GM12878 (cell line): ENCODE data around the gene KLHL22. TPM values are rescaled to one million over a fixed set of nuclear protein-coding genes. Genes with fewer than 3 reads are reported as not detected.

ENCODE experiments used
- ATAC-seq: fragments of 200-7000 bp; cut with Tn5 transposase; 3 replicates; pipeline ENCODE4 v1.9.1; 2020; ENCODE audit warnings: mild to moderate bottlenecking, moderate library complexity
- BruUV-seq: library from RNA; stranded (reverse); fragments of 400-500 nt; replicated peaks from 2 replicates; lab custom pipeline; 2021; lab: Mats Ljungman, UMichigan
- CTCF ChIA-PET: fragments of 300-600 bp; sonication (Branson Sonifier 250); formaldehyde crosslinking; extraction: SDS; loops from one replicate; lab custom pipeline; 2021; ENCODE audit warnings: inconsistent platforms; lab: Yijun Ruan, JAX
- POLR2A ChIA-PET: fragments of 350-600 bp; formaldehyde crosslinking; extraction: SDS; loops from one replicate; lab custom pipeline; 2021; ENCODE audit warnings: inconsistent platforms; lab: Charles Lee
- RAD21 ChIA-PET: fragments of 300-600 bp; sonication (Branson Sonifier 250); formaldehyde crosslinking; loops from one replicate; lab custom pipeline; 2023; ENCODE audit warnings: antibody characterized with exemption; ENCODE audit not compliant: unreplicated experiment; lab: Charles Lee
- SMC1A ChIA-PET: fragments of 300-600 bp; sonication (Branson Sonifier 250); formaldehyde crosslinking; loops from one replicate; lab custom pipeline; 2023; ENCODE audit not compliant: unreplicated experiment, uncharacterized antibody; lab: Charles Lee
- DNase-seq: peaks from one replicate; pipeline ENCODE4 v3.0.0-alpha.2; 2011; ENCODE audit warnings: low read depth, low spot score
- FAIRE-seq: peaks from 3 replicates; lab custom pipeline; 2011; peaks lifted over from hg19 to GRCh38; lab: Jason Lieb, UNC
- H2AFZ ChIP-seq: 2 replicates; pipeline ENCODE4 v1.6.0; 2011; ENCODE audit warnings: low read depth, low read length, control low read depth; ENCODE audit not compliant: control insufficient read depth
- H3K27ac ChIP-seq: 2 replicates; pipeline ENCODE4 v1.5.1; 2011; ENCODE audit warnings: control low read depth; ENCODE audit not compliant: control insufficient read depth, insufficient read depth
- H3K27me3 ChIP-seq, 2 experiments: replicated peaks in 1 of 2; 2 replicates each; pipeline versions ENCODE4 v1.6.0 to v1.6.1; 2011; ENCODE audit warnings: low read length in 1 of 2; ENCODE audit not compliant: control insufficient read depth in 2 of 2, insufficient read depth in 2 of 2
- H3K36me3 ChIP-seq, 2 experiments: 2 replicates each; pipeline ENCODE4 v1.5.1; 2011; ENCODE audit warnings: low read length in 1 of 2; ENCODE audit not compliant: control insufficient read depth in 2 of 2, insufficient read depth in 2 of 2
- H3K4me1 ChIP-seq: 2 replicates; pipeline ENCODE4 v1.6.1; 2011; ENCODE audit warnings: mild to moderate bottlenecking, low read length, moderate library complexity, mixed read lengths; ENCODE audit not compliant: control insufficient read depth, insufficient read depth
- H3K4me2 ChIP-seq: 2 replicates; pipeline ENCODE4 v1.6.0; 2011; ENCODE audit warnings: control low read depth; ENCODE audit not compliant: control insufficient read depth, insufficient read depth
- H3K4me3 ChIP-seq: fragments of 200-600 bp; sonication (generic); 2 replicates; pipeline ENCODE4 v1.5.1; 2016
- H3K79me2 ChIP-seq: 2 replicates; pipeline ENCODE4 v1.6.0; 2011; ENCODE audit warnings: low read length; ENCODE audit not compliant: control insufficient read depth, insufficient read depth
- H3K9ac ChIP-seq: 2 replicates; pipeline ENCODE4 v1.8.0; 2011; ENCODE audit warnings: low read length, control low read depth, mixed read lengths; ENCODE audit not compliant: control insufficient read depth, insufficient read depth
- H3K9me3 ChIP-seq: replicated peaks from 3 replicates; pipeline ENCODE4 v1.5.1; 2011; ENCODE audit warnings: mild to moderate bottlenecking, low read length; ENCODE audit not compliant: control insufficient read depth, insufficient read depth
- H4K20me1 ChIP-seq: 2 replicates; pipeline ENCODE4 v1.6.0; 2011; ENCODE audit not compliant: control insufficient read depth, insufficient read depth
- ATF7 ChIP-seq: fragments of 450-650 bp; IDR thresholded peaks from 2 replicates; pipeline ENCODE4 v1.6.1; 2016; ENCODE audit warnings: low read depth, mild to moderate bottlenecking
- BACH1 ChIP-seq: fragments of 450-650 bp; IDR thresholded peaks from 2 replicates; pipeline ENCODE4 v1.6.1; 2017; ENCODE audit warnings: mild to moderate bottlenecking, borderline replicate concordance
- CBX3 ChIP-seq: fragments of 200-600 bp; sonication (generic); IDR thresholded peaks from 2 replicates; pipeline ENCODE4 v1.6.1; 2016; ENCODE audit warnings: low read depth, borderline replicate concordance
- DPF2 ChIP-seq: fragments of 450-650 bp; IDR thresholded peaks from 2 replicates; pipeline ENCODE4 v1.6.1; 2017; ENCODE audit warnings: mild to moderate bottlenecking
- EZH2 ChIP-seq: IDR thresholded peaks from 2 replicates; pipeline ENCODE4 v1.6.1; 2012; ENCODE audit warnings: low read depth, mild to moderate bottlenecking, control low read depth, inconsistent platforms, low read length, borderline replicate concordance; ENCODE audit not compliant: control insufficient read depth
- GABPA ChIP-seq: IDR thresholded peaks from 2 replicates; pipeline ENCODE4 v1.6.1; 2014; ENCODE audit warnings: antibody characterized with exemption, low read depth, mild to moderate bottlenecking, inconsistent platforms
- IRF4 ChIP-seq: IDR thresholded peaks from 2 replicates; pipeline ENCODE4 v1.6.1; 2011; ENCODE audit warnings: low read depth, low read length
- KLF5 ChIP-seq: fragments of 450-650 bp; IDR thresholded peaks from 2 replicates; pipeline ENCODE4 v1.6.1; 2014; ENCODE audit warnings: mild to moderate bottlenecking; ENCODE audit not compliant: partially characterized antibody
- MEF2B ChIP-seq: fragments of 450-650 bp; IDR thresholded peaks from 2 replicates; pipeline ENCODE4 v1.6.1; 2018; ENCODE audit warnings: mild to moderate bottlenecking, moderate library complexity; ENCODE audit not compliant: partially characterized antibody, poor library complexity, severe bottlenecking
- NFIC ChIP-seq: IDR thresholded peaks from 2 replicates; pipeline ENCODE4 v1.6.1; 2012; ENCODE audit warnings: low read depth, mild to moderate bottlenecking, inconsistent platforms, low read length, moderate library complexity
- RELA ChIP-seq: fragments of 450-650 bp; IDR thresholded peaks from 2 replicates; pipeline ENCODE4 v1.8.0; 2014; ENCODE audit warnings: borderline replicate concordance; ENCODE audit not compliant: partially characterized antibody
- SIX5 ChIP-seq: IDR thresholded peaks from 2 replicates; pipeline ENCODE4 v1.6.1; 2011; ENCODE audit warnings: mild to moderate bottlenecking, low read depth, low read length, moderate library complexity; ENCODE audit not compliant: severe bottlenecking
- SMAD1 ChIP-seq: fragments of 450-650 bp; IDR thresholded peaks from 2 replicates; pipeline ENCODE4 v1.6.1; 2018; ENCODE audit warnings: mild to moderate bottlenecking, low read depth; ENCODE audit not compliant: partially characterized antibody
- SMAD5 ChIP-seq: IDR thresholded peaks from 2 replicates; pipeline ENCODE4 v1.6.1; 2016; ENCODE audit warnings: antibody characterized with exemption, low read depth
- SMARCA5 ChIP-seq: fragments of 450-650 bp; IDR thresholded peaks from 2 replicates; pipeline ENCODE4 v1.6.1; 2017; ENCODE audit warnings: mild to moderate bottlenecking
- SMC3 ChIP-seq: IDR thresholded peaks from 2 replicates; pipeline ENCODE4 v1.6.1; 2011; ENCODE audit warnings: low read length, improper control_type of control experiment, borderline replicate concordance
- TCF3 ChIP-seq: IDR thresholded peaks from 2 replicates; pipeline ENCODE4 v1.6.1; 2012; ENCODE audit warnings: low read depth, mild to moderate bottlenecking, low read length, borderline replicate concordance; ENCODE audit not compliant: insufficient read depth
- TCF7 ChIP-seq: IDR thresholded peaks from 2 replicates; pipeline ENCODE4 v1.6.1; 2014; ENCODE audit warnings: antibody characterized with exemption, borderline replicate concordance
- YBX1 ChIP-seq: fragments of 450-650 bp; IDR thresholded peaks from 2 replicates; pipeline ENCODE4 v1.6.1; 2016; ENCODE audit warnings: antibody characterized with exemption
- ZNF274 ChIP-seq: IDR thresholded peaks from one replicate; pipeline ENCODE4 v1.8.0; 2011; ENCODE audit not compliant: insufficient read length, insufficient read depth
- WGBS: methylation state at CpG from one replicate; pipeline ENCODE4 v1.1.6; 2016; ENCODE audit warnings: low lambda C conversion rate; ENCODE audit not compliant: insufficient replicate concordance, insufficient coverage; ENCODE audit errors: missing lambda C conversion rate; 5-methylcytosine and 5-hydroxymethylcytosine counted together
- in situ Hi-C: fragments of 300-500 bp; cut with MboI; formaldehyde crosslinking; loops from 9 replicates; pipeline ENCODE4 v1.14.3; 2018; ENCODE audit warnings: mixed read lengths
- intact Hi-C: fragments of 100-400 bp; cut with micrococcal nuclease; formaldehyde crosslinking; loops from one replicate; pipeline ENCODE4 v1.14.2; 2022; ENCODE audit not compliant: unreplicated experiment
- polyA plus RNA-seq, 11 experiments: library from polyadenylated mRNA; depleted of rRNA in 4 of 11; unstranded in 6 of 11; stranded (reverse) in 5 of 11; fragments of >200 nt; fragmentation: Nextera tagmentation in 4 of 11; fragmentation: Illumina TruSeq in 1 of 11; extraction: Ambion mirVana in 4 of 11; extraction: Trizol in 1 of 11; gene quantifications; 1 replicate in 1 of 11; 2 replicates in 10 of 11; pipeline versions ENCODE4 v1.2.1 to v1.2.3, GENCODE V29; 2011 to 2016; ENCODE audit warnings: inconsistent platforms in 2 of 11, missing spikeins in 2 of 11, low read depth in 1 of 11
- total RNA-seq, 4 experiments: library from RNA; depleted of rRNA in 3 of 4; stranded (reverse); fragments of >200 nt in 3 of 4; fragmentation: Illumina TruSeq in 1 of 4; extraction: Trizol in 1 of 4; gene quantifications; 2 replicates each; pipeline versions ENCODE4 v1.2.1 to v1.2.3, GENCODE V29; 2013 to 2021

The KLHL22 gene
- total and polyA plus RNA-seq, 10 of the 15 experiments (the other 5 are each of a cell fraction or from before 2014, with no cell fraction given), result 0.06 to 22.1 (median 14.2) TPM

DNA sequence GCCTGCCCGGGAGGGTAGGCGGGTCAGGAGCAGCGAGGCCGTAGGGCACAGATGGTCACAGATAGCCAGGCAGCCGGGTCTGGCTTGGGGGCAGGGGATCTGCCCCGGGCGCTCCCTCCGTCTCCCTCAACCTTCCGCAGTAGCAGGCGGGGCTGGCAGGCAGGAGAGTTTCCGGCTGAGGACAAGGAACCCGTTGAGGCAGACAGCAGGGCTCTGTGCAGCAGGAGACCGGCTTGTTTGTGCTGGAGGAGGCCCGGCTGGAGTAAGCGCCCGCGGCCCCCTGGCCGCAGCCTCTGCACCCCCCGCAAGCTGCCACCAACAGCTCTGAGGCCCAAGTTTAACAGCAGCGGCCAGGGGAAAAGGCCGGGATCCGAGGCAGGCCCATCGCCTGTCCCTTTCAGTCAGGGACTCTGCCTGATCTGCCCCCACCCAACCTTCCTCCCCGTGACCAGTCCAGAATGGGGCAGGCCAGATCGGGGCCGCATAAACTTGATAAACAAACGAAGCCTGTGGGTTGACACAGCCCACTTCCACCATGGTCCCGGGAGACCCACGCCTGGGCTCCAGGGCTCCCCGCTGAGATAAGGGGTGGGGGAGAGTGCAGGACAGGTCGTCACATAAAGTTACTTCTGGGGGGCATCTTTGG lies 71.6 kb downstream of the KLHL22 start:
- TF ChIP-seq KLF5 (no peak), YBX1 (no peak), ATF7 (no peak), GABPA (no peak), ZNF274 (no peak), SMC3 (no peak), MEF2B (no peak), CBX3 (no peak), EZH2 (no peak), NFIC (no peak), BACH1 (no peak), SMAD5 (no peak), SMAD1 (no peak), TCF3 (no peak), SIX5 (no peak), RELA (no peak), SMARCA5 (no peak), IRF4 (no peak), TCF7 (no peak), DPF2 (no peak)
- Histone ChIP-seq H2AFZ (no peak overlapping the region), H3K9me3 (no peaks in the 10 kb centered on the region; the same call in 2 of the 3 replicates), H3K4me3 (no peak overlapping the region), H3K27me3 (peaks cover 0 to 9% of the 10 kb centered on the region in 2 experiments; a peak in 3 of 4 replicates), H4K20me1 (no peaks in the 10 kb centered on the region), H3K36me3 (no peaks in the 10 kb centered on the region), H3K27ac (no peak overlapping the region), H3K79me2 (no peaks in the 10 kb centered on the region), H3K9ac (no peak overlapping the region), H3K4me2 (no peak overlapping the region), H3K4me1 (peaks cover 2% of the 10 kb centered on the region; the same call in 1 of the 2 replicates)
- FAIRE-seq (no peak), DNase-seq (no peak), ATAC-seq (no peak)
- RAD21 ChIA-PET, result no interaction called here
- POLR2A ChIA-PET, result no interaction called here
- intact Hi-C loops (no loop called here), in situ Hi-C loops (loop anchor here (5.0 kb wide), 2 partner anchors 33 to 68 kb away; no protein-coding TSS in a partner anchor)
- CTCF ChIA-PET, result no interaction called here
- SMC1A ChIA-PET, result no interaction called here
- WGBS, result 39% methylated on average over 28 of the region's 31 CpGs
- no TSS peak for BruUV-seq
